Measurements from ENCODE around the gene FILIP1L. TPM values are rescaled to one million over a fixed set of nuclear protein-coding genes. Genes with fewer than 3 reads are reported as not detected.
A peak's percentile ranks its signal among the peaks of the same experiment; 100 is the strongest.

The FILIP1L gene
- 22.0 and 42.7 TPM in 2 replicates for total RNA-seq

- DNase-seq, result no peak
These were observed at the start of gene FILIP1L for GRCh38 chr3:100114413-100115030. TSS of gene FILIP1L (minus strand) at chr3:100114501.

DNA sequence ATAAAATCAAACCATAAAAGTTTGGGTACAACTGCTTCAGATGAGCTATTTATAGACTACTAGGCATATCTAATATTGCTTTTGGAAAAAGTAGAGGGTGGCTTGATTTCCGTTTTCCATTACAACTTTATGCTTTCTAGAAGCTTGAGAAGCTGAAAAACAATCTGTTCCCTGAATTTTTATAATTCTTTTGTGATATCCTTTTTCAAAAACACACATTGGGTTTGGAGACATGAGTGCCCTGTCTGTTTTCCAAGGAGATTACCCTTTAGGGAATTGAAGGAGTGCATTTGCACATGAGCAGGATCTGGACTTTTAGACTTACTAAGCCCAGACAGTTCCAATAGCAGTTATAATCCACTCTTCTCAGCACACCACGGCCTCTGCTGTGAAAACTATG, 49.5 kb upstream of the FILIP1L start:
- DNase-seq, result peak; percentile 48

DNA sequence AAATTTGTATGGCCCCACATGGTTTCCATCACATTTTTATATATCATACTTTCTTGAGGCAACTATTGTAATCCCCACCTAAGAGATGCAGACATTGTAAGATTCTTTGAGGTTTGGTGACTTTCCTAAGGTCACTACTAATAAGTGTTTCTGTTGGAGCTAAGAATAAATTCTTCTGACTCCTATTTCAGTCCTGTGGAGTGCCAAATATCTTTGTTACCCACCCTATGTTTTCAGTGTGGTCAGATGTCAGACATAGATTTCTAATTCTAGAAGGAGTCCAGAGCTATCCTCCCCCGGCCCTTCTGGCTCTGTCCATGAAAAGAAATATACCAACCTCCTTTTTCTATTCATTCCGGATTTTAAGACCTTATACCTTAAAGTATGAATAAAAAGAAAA, 46.2 kb upstream of the FILIP1L start:
- no peak for DNase-seq

DNA sequence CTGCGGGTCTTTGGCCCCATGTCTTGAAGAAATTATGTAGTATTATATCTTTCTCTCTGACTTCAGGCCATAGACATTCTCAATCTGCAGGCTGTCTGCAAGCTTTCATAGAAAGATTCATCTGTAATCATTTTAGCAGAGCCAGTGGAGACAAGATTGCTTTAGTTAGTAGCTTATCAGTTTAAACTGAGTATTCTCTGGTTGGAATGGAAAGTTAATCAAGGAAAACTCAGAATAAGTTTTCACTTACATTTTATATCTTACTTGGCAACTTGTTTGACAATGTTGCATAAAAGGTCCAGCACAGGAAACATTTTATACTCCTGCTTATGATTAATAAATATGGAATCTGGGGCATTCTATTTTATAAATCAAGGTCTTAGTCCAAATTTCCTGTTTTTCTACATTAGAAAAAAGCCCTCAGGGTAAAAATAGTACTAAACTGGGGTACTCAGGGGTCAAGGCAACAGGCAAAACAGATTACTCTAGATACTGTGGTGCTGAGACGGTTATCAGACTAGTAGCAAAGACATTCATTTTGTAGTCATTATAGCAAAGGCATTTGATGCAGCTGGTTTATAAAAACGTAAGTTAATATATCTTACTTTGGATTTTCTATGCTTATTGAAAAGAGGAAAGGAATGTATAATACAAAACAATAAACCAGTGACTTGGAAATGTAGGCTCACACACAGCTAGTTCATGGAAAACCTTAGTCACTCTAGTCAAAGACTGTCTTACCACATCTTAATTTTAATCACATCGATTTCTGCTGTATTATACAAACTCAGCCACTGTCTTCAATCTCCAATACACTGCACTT, 45.2 kb upstream of the FILIP1L start:
- DNase-seq, result peak; percentile 88

- peak; percentile 41 for DNase-seq
These were observed 44.6 kb upstream of the FILIP1L start for GRCh38 chr3:100158918-100159330.

GRCh38 chr3:100157685-100158084, 43.4 kb upstream of the FILIP1L start:
- no peak for DNase-seq

DNA sequence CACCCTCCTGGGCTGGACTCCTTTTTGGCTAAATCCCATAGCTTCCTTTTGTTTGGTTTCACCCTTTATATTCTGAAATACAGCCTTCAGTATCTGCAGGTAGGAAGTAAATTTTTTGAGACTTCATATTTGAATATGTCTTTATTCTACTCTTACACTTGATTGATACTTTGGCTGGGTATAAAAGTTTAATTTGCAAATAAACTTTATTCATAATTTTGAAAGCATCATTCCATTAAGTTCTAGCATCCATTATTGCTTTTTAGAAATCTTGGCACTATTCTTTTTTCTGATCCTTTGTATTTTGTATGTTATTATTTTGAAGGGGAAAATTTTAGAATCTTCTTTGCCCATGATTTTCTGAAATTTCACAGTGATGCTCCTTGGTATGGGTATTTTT, 41.3 kb upstream of the FILIP1L start:
- DNase-seq, result no peak

- no peak for DNase-seq
These were observed 40.8 kb upstream of the FILIP1L start for GRCh38 chr3:100155128-100155527.

DNA sequence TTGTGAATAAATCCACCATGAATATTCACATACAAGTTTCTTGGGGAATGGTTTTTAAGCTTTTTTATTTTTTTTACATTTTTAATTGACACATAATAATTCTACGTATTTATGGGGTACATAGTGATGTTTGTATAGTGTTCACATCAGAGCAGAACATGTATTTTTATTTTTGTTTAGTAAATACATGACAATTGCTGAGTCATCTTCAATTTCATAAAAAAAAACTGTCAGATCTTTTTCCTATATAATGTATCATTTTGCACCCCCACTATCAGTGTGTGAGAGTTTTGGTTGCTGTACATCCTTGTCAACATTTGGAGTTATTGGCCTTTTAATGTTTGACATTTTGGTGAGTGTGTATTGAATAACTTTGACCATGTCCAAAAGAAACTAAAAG, 39.9 kb upstream of the FILIP1L start:
- DNase-seq, result no peak

DNA sequence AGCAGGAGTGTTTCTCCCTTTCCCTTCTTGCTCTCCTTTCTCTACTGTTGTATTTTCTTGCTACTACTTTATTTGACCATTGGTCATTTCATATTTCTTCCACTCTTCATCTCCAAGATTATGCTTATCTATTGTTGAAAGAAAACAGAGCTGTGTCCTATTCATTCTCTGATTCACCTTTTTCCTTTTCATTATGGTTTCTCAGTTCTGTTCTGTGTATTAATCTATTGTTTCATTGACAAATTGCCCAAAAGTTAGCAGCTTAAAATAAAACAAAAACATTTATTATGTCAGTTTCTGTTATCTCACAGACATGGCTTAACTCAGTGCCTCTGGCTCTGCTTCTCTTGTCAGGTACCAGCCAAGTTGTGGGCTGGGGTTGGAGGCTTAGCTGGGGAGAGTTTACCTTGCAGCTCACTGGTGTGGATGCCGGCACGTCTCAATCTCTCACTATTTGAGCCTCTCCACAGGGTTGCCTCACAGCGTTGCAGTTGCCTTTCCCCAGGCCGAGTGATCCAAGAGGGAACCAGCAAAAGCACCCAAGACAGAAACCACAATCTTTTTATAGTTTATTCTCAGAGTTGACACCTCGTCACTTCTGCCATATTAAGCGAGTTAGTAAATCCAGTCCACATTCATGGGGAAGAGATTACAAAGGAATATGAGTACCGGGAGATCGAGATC, 36.9 kb upstream of the FILIP1L start:
- no peak for DNase-seq

GRCh38 chr3:100150473-100150872, 36.2 kb upstream of the FILIP1L start:
- no peak for DNase-seq

DNA sequence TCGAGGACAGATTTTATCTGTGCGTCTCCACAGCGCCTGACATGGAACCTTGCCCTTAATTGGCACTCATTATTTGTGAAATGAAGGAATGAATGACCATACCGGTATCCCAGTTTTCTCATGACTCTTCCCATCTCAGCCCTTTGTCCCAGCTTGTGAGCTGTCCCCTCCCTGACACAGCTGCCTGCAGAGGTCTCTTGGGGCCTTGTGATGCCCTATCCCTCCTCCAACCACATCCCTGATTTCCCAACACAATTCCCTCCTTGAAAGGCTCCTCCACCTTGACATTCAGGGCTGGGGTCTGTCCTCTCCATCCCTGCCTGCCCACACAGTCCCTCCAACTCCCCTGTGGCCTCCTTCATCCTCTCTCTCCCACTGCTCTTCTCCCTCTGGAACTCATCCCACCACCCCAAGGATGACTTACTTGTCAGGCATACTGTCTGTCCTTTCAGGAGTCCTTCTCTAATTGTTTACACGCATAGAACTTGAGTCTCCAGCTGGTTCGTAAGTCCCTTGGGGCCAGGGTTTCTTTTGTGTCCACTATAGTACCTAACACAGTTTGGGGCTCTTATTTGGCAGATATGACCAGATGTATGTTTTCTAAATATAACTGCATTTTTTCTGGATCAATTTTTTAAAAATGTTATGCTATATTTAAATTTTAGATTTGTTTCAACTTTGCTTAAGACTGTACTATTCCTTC, 35.6 kb upstream of the FILIP1L start:
- DNase-seq, result no peak

GRCh38 chr3:100149130-100149529, 34.8 kb upstream of the FILIP1L start:
- no peak for DNase-seq

- DNase-seq, result no peak
These were observed 30.1 kb upstream of the FILIP1L start for GRCh38 chr3:100144255-100144866.

DNA sequence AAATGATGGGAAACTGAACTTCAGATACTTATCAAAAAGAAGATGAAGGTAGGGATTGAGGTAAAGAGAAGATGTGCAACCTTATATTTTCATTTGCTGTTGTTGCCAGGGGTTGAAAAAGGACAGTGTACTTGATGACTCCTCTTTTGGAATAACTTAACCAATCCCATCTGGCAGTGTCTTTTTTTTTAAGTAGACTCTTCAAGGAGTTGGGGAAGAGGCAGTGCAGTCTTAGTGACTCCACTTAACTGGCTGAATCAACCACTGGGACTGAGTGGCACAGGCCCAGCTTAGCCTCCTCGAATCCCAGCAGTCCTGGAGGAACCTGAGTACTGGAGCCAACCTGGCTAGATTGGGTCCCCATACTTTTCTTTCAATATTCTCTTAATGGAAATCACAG, 27.3 kb upstream of the FILIP1L start:
- DNase-seq, result no peak

GRCh38 chr3:100140976-100141375, 26.7 kb upstream of the FILIP1L start:
- DNase-seq, result no peak

DNA sequence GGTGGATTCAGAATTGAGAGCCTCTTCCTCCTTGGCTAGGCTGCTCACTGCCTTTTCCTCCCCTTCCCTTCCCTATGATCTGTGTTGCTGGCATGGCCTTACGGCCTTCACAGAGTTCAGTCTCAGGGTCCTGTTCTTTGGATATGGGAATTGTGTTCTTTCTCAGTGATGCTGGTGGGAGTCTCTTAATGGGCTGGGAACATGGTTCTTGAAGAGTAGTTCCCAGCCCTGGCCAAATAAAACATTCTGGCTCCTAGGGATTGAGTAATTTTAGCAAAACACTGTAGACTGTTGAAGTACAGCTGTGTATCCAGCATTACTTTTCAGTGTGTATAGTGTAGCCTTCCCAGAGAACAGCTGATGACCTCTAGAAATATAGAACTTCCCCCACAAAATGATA, 22.6 kb upstream of the FILIP1L start:
- no peak for DNase-seq

DNA sequence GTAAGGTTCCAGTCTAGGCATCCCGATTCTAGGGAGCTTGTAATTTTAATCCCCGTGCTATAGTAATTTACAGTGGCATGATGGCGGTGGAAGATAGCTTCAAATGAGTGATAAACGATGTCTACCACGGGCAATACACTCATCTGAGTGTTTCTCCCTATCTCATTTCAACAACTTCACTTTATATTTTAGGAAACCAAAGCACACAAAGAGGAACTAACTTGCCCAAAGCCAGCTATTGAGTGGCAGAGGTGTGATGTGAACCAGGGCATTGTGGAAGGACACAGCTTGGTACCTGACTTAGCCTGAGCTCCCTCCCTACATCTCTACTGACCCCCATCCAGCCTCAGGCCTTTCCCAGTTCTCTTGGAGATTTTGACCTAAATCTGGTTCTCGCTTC, 16.9 kb upstream of the FILIP1L start:
- DNase-seq, result no peak

DNA sequence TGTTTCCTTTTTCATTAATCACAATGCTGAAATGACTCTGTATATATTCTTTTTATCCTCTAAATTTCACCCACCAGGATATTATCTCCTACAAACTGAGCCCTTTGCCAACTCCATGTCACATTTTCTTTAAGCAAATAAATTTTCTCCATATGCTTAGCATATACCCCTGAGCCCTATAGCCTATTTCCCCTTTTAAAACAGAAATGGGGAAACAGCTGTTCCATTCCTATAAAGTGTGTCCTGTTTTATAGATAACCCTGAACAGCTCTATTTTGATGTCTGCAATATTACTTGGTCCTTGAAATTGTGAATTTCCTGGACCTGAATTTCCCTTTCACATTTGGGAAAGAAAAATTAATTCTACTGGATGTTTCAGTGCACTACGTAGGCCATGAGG, 15.6 kb upstream of the FILIP1L start:
- DNase-seq, result no peak

DNA sequence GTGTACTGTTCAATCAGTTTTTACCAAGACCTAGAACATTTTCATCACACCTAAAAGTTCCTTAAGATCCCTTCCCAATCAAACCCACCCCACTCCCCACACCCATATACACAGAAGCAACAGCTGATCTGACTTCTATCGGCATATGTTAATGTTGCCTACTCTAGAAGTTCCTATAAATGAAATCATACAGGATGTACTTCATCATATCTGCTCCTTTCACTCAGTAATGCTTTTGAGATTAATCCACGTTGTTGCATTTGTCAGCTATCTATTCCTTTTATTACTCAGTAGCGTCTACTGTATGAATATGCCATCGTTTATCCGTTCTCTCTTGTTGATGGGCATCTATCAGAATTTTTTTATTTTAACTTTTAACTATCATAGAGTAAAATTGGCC, 14.3 kb upstream of the FILIP1L start:
- no peak for DNase-seq

GRCh38 chr3:100127792-100128191, 13.5 kb upstream of the FILIP1L start:
- DNase-seq, result no peak

DNA sequence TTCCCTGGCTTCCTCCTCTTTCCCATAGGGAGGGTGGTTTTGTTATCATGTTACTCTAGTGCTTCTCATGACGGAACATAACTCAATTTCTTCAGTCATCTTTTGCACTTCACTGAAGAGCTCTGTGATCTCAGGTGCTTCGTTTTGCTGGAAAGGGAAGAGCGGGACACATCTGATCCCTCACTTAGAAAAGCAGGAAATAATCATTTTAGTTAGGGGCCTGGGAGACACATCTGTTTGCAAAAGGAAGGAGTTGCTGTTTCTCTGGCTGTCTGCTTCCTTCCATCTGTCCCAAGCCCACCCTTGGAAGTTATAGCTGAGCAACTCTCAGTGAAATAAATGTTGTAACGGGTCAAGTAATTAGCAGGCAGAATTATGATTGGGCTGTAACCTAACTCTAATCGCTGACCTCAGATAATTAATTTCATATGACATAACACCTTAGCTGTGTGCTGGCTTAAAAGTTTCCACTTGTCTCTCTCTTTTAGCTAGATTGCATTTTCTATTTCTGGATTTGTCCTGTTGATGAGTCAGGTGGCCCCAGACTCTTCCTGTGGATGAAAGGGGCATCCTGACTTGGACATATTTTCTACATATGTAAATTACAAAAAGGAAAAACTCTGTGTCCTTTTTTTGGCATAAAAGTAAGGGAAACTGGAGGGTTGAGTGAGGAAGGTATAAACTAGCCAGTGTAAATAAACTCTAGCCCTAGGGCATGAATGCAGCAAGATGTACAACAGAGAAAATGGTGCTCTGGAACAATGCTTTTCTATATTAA, 11.0 kb upstream of the FILIP1L start:
- DNase-seq, result peak; percentile 66
